ENCODE results near the gene PPFIA4. TPM values are rescaled to one million over a fixed set of nuclear protein-coding genes. Genes with fewer than 3 reads are reported as not detected.

The PPFIA4 gene
- total and polyA plus RNA-seq, 2 donors (not counting 3 experiments of a cell fraction or from before 2014, with no cell fraction given), result 0.17 to 0.22 TPM

GRCh38 chr1:203103216-203103615 lies 76.9 kb downstream of the PPFIA4 start:
- Histone ChIP-seq H3K4me3 (replicated peaks in 1 of 3; ENCODE audit: insufficient read depth in 1 of 3, low read depth in 1 of 3, low read length in 3 of 3) (no peak overlapping the region), H3K36me3 (ENCODE audit: control insufficient read depth in 2 of 2, extremely low read depth in 1 of 2, insufficient read depth in 2 of 2, low read length in 2 of 2) (no peaks in the 10 kb centered on the region), H3K4me2 (ENCODE audit: insufficient read depth, low read length) (no peak overlapping the region), H3K9me3 (replicated peaks; ENCODE audit: control insufficient read depth, insufficient read depth, low read length) (no peaks in the 10 kb centered on the region), H3K9me1 (replicated peaks; ENCODE audit: control insufficient read depth, extremely low read depth, insufficient read depth, low read length) (no peaks in the 10 kb centered on the region), H4K20me1 (replicated peaks; ENCODE audit: control insufficient read depth, extremely low read depth, insufficient read depth, low read length) (no peaks in the 10 kb centered on the region), H3K9ac (replicated peaks; ENCODE audit: extremely low read depth, insufficient read depth, low read length) (no peak overlapping the region), H2AFZ (ENCODE audit: low read depth, low read length) (no peak overlapping the region), H3K27ac (ENCODE audit: insufficient read depth, low read depth, low read length) (no peak overlapping the region), H3K4me1 (ENCODE audit: control insufficient read depth, extremely low read depth, insufficient read depth, low read length) (no peaks in the 10 kb centered on the region), H3K79me2 (ENCODE audit: control insufficient read depth, insufficient read depth, low read length) (no peaks in the 10 kb centered on the region), H3K27me3 (ENCODE audit: control insufficient read depth in 2 of 2, insufficient read depth in 2 of 2, low read length in 2 of 2) (peaks cover 3 to 42% of the 10 kb centered on the region in 2 experiments)
- ChIA-PET POLR2A (no interaction called here), CTCF (interaction anchor here (0.9 to 1.8 kb wide), 4 partner anchors 15 to 164 kb away, joined by 3 to 11 read pairs (median 5); no protein-coding TSS in a partner anchor)
- FAIRE-seq (no peak), DNase-seq (ENCODE audit: low read depth, low spot score) (no peak)
- dilution Hi-C loops (cut with MboI; ENCODE audit: extremely low pct_ligation_motif_present, low sequenced_read_pairs), result no loop called here
- intact Hi-C loops (cut with micrococcal nuclease), result no loop called here
- no TSS peak for BruUV-seq (replicated peaks)
- TF ChIP-seq FOS (IDR thresholded peaks at IDR 0.05; ENCODE audit: borderline replicate concordance, insufficient read depth, low read length) (no peak), POLR2A (IDR thresholded peaks at IDR 0.05; ENCODE audit: low read depth, low read length) (no peak), GATA2 (IDR thresholded peaks at IDR 0.05; ENCODE audit: insufficient read depth, insufficient read length, low read depth, low read length) (no peak), MAX (IDR thresholded peaks at IDR 0.05; ENCODE audit: insufficient read depth, insufficient read length) (no peak), MYC (IDR thresholded peaks at IDR 0.05; ENCODE audit: low read depth, low read length) (no peak), JUN (IDR thresholded peaks at IDR 0.05; ENCODE audit: borderline replicate concordance, insufficient read depth, insufficient read length, low read depth) (no peak), POLR2AphosphoS5 (IDR thresholded peaks at IDR 0.05; ENCODE audit: insufficient read depth, low read depth, low read length) (no peak), EZH2 (IDR thresholded peaks at IDR 0.05; ENCODE audit: borderline replicate concordance, low read depth, low read length, severe bottlenecking) (no peak)
- TF ChIP-seq, protein P1, sequence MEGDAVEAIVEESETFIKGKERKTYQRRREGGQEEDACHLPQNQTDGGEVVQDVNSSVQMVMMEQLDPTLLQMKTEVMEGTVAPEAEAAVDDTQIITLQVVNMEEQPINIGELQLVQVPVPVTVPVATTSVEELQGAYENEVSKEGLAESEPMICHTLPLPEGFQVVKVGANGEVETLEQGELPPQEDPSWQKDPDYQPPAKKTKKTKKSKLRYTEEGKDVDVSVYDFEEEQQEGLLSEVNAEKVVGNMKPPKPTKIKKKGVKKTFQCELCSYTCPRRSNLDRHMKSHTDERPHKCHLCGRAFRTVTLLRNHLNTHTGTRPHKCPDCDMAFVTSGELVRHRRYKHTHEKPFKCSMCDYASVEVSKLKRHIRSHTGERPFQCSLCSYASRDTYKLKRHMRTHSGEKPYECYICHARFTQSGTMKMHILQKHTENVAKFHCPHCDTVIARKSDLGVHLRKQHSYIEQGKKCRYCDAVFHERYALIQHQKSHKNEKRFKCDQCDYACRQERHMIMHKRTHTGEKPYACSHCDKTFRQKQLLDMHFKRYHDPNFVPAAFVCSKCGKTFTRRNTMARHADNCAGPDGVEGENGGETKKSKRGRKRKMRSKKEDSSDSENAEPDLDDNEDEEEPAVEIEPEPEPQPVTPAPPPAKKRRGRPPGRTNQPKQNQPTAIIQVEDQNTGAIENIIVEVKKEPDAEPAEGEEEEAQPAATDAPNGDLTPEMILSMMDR (IDR thresholded peaks at IDR 0.05; ENCODE audit: extremely low read depth in 1 of 2, insufficient read depth in 1 of 2, low read depth in 1 of 2, low read length in 2 of 2), result no peak

Measured in endothelial cell of umbilical vein (primary cell).